SK-N-MC (cell line): ENCODE measurements around the gene ATP6V1F.

ENCODE experiments used
- DNase-seq: peaks from one replicate; pipeline ENCODE4 v3.0.0-alpha.2; 2011; ENCODE audit warnings: low read depth, low spot score
- H3K27ac ChIP-seq: fragments of 200-600 bp; sonication (generic); 2 replicates; pipeline ENCODE4 v1.5.1; 2016; ENCODE audit warnings: mixed run types
- H3K36me3 ChIP-seq: fragments of 200-600 bp; sonication (generic); 2 replicates; pipeline ENCODE4 v1.6.1; 2017; ENCODE audit warnings: antibody characterized with exemption, low read length, mixed read lengths; ENCODE audit not compliant: insufficient read depth
- H3K4me3 ChIP-seq: fragments of 200-600 bp; sonication (generic); 2 replicates; pipeline ENCODE4 v1.5.1; 2016
- H3K9ac ChIP-seq: fragments of 200-600 bp; sonication (generic); 2 replicates; pipeline ENCODE4 v1.8.0; 2017; ENCODE audit warnings: mixed run types, mixed read lengths; ENCODE audit not compliant: insufficient read length
- H3K9me3 ChIP-seq: fragments of 200-600 bp; sonication (generic); 2 replicates; pipeline ENCODE4 v1.6.1; 2017; ENCODE audit warnings: low read depth, mild to moderate bottlenecking, antibody characterized with exemption, low read length, moderate library complexity, mixed read lengths
- EZH2 ChIP-seq: fragments of 200-600 bp; sonication (generic); IDR thresholded peaks from one replicate; pipeline ENCODE4 v1.6.1; 2017; ENCODE audit warnings: antibody characterized with exemption
- FOXP2 ChIP-seq: optimal IDR thresholded peaks from 2 replicates; pipeline ENCODE3; 2011; ENCODE audit warnings: mild to moderate bottlenecking, moderate library complexity; ENCODE audit not compliant: insufficient read depth; ENCODE audit errors: extremely low read length, control extremely low read depth
- POLR2AphosphoS5 ChIP-seq: IDR thresholded peaks from 2 replicates; pipeline ENCODE4 v1.6.1; 2012; ENCODE audit warnings: mild to moderate bottlenecking, low read depth, low read length, borderline replicate concordance

ATP6V1F gene

GRCh38 chr7:128827971-128828711 lies 34.5 kb upstream of the ATP6V1F start:
- Histone ChIP-seq H3K36me3 (no peaks in the 10 kb centered on the region), H3K27ac (no peak overlapping the region), H3K9ac (no peak overlapping the region), H3K4me3 (no peak overlapping the region), H3K9me3 (no peaks in the 10 kb centered on the region)
- no peak for DNase-seq
- TF ChIP-seq POLR2AphosphoS5: no peak
- TF ChIP-seq FOXP2: no peak
- TF ChIP-seq EZH2: no peak

- Histone ChIP-seq H3K36me3 (no peaks in the 10 kb centered on the region), H3K9ac (peak overlapping the region; percentile 37), H3K4me3 (peak overlapping the region; percentile 92), H3K27ac (no peak overlapping the region), H3K9me3 (no peaks in the 10 kb centered on the region)
- no peak for TF ChIP-seq EZH2
- TF ChIP-seq FOXP2: no peak
- no peak for TF ChIP-seq POLR2AphosphoS5
- DNase-seq: no peak
These were observed 33.1 kb upstream of the ATP6V1F start for GRCh38 chr7:128829391-128830166.

- H3K9me3 ChIP-seq: no peaks in the 10 kb centered on the region
These were observed 32.2 kb upstream of the ATP6V1F start, which contains the start of gene FLNC for GRCh38 chr7:128830231-128831177. Gene FLNC (plus strand): TSS chr7:128830406. CDS start chr7:128830638, 232 bp downstream.

GRCh38 chr7:128831178-128831993 lies 31.3 kb upstream of the ATP6V1F start:
- no peak for TF ChIP-seq EZH2
- TF ChIP-seq POLR2AphosphoS5: no peak
- no peak for TF ChIP-seq FOXP2
- H3K9me3 ChIP-seq: no peaks in the 10 kb centered on the region
- peak overlapping the region; percentile 79 for H3K9ac ChIP-seq
- no peak for DNase-seq
- H3K27ac ChIP-seq: no peak overlapping the region
- H3K4me3 ChIP-seq: peak overlapping the region; percentile 92
- no peaks in the 10 kb centered on the region; the same call in 1 of the 2 replicates for H3K36me3 ChIP-seq

More at GRCh38 chr7:128830231-128831177, 32.2 kb upstream of the ATP6V1F start, which contains the start of gene FLNC:
- TF ChIP-seq EZH2 (no peak), POLR2AphosphoS5 (no peak), FOXP2 (no peak)
- Histone ChIP-seq H3K9ac (peak within 1 kb of the TSS; percentile 79), H3K27ac (no peak within 1 kb of the TSS), H3K4me3 (peak within 1 kb of the TSS; percentile 92), H3K36me3 (no peaks in the 10 kb centered on the region; the same call in 1 of the 2 replicates)
- DNase-seq: no peak

- TF ChIP-seq FOXP2: no peak
- TF ChIP-seq POLR2AphosphoS5: no peak
- no peak for TF ChIP-seq EZH2
- H3K27ac ChIP-seq: no peak overlapping the region
- no peaks in the 10 kb centered on the region for H3K9me3 ChIP-seq
- H3K36me3 ChIP-seq: no peaks in the 10 kb centered on the region; the same call in 1 of the 2 replicates
- peak overlapping the region; percentile 92 for H3K4me3 ChIP-seq
- DNase-seq: no peak
- H3K9ac ChIP-seq: no peak overlapping the region
These were observed 30.4 kb upstream of the ATP6V1F start for GRCh38 chr7:128831994-128832879.

- no peak overlapping the region for H3K9ac ChIP-seq
- no peak for TF ChIP-seq POLR2AphosphoS5
- no peak for TF ChIP-seq EZH2
- TF ChIP-seq FOXP2: no peak
- no peaks in the 10 kb centered on the region for H3K9me3 ChIP-seq
- DNase-seq: no peak
- peak overlapping the region; percentile 92 for H3K4me3 ChIP-seq
- peaks cover 5% of the 10 kb centered on the region; the same call in 1 of the 2 replicates for H3K36me3 ChIP-seq
- no peak overlapping the region for H3K27ac ChIP-seq
These were observed 29.8 kb upstream of the ATP6V1F start for GRCh38 chr7:128832880-128833147.
